Measurements from ENCODE around the gene FRMD4A.

Gene FRMD4A

DNA sequence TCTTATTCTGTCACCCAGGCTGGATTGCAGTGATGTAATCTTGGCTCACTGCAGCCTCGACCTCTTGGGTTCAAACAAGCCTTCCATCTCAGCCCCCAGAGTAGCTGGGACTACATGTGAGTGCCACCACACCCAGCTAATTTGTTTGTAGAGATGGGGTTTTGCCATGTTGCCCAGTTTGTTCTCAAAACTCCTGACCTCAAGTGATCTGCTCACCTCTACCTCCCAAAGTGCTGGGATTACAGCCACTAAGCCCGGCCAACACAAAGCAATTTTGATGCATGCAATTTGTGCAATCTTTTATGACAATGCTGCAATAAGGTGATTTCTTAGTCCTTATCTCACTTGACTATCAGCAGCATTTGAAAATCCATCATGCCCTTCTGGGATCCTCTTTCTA, 333.1 kb downstream of the FRMD4A start:
- no peak overlapping the region for H3K4me3 Mint-ChIP-seq
- H3K36me3 Mint-ChIP-seq (ENCODE audit: low read depth) = no peaks in the 10 kb centered on the region
- peaks cover 20% of the 10 kb centered on the region for H3K27me3 Mint-ChIP-seq
- intact Hi-C loops (cut with micrococcal nuclease) = loop anchor here (5.0 kb wide), 1 partner anchor 210 kb away; no protein-coding TSS in a partner anchor
- H3K4me1 Mint-ChIP-seq (ENCODE audit: low read depth) = no peaks in the 10 kb centered on the region
- H3K27ac Mint-ChIP-seq = no peak overlapping the region
- H3K9me3 Mint-ChIP-seq = no peaks in the 10 kb centered on the region

DNA sequence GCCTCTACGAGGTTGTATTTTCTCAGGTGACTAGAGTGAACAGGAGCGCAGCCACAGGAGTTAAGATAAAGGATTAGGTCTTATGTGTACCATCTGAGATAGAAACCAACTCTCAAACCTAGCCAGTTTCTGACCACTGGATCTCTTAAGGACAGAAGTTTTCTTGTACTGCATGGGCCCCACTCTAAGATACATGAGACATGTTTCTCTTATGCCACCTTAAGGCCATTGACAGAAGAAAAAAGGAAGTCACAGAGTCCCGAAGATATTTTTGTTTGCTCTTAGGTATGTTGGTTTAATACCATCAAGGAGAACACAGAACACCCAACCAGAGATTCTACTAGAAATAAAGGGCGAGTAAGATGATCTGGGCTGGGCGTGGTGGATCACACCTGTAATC, 335.8 kb downstream of the FRMD4A start:
- intact Hi-C loops (cut with micrococcal nuclease) = loop anchor here (5.0 kb wide), 1 partner anchor 208 kb away; no protein-coding TSS in a partner anchor
- Mint-ChIP-seq H3K27ac (no peak overlapping the region), H3K27me3 (peaks cover 24% of the 10 kb centered on the region), H3K4me1 (ENCODE audit: low read depth) (no peaks in the 10 kb centered on the region), H3K9me3 (no peaks in the 10 kb centered on the region), H3K4me3 (no peak overlapping the region), H3K36me3 (ENCODE audit: low read depth) (no peaks in the 10 kb centered on the region)

DNA sequence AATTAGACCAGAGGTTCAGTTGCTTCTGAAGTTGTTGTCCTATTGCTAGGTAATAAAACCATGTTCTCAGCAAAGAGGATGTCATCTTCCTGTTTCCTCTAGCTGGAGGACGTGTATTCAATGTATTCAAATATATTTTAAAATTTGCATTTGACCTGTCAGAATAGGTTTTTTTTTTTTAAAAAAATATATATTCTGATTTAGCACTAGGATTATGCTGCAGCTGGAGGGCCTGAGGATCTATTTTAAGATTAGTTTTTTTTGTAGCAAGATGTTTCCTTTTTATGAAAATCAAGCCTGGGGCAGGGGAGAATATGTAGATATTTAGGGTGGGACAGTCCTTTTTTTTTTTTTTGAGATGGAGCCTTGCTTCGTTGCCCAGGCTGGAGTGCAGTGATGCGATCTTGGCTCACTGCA, 337.0 kb downstream of the FRMD4A start:
- Mint-ChIP-seq H3K4me3 (no peak overlapping the region), H3K4me1 (ENCODE audit: low read depth) (no peaks in the 10 kb centered on the region), H3K27ac (no peak overlapping the region), H3K9me3 (no peaks in the 10 kb centered on the region), H3K36me3 (ENCODE audit: low read depth) (no peaks in the 10 kb centered on the region), H3K27me3 (peaks cover 24% of the 10 kb centered on the region)
- intact Hi-C loops (cut with micrococcal nuclease) = no loop called here

DNA sequence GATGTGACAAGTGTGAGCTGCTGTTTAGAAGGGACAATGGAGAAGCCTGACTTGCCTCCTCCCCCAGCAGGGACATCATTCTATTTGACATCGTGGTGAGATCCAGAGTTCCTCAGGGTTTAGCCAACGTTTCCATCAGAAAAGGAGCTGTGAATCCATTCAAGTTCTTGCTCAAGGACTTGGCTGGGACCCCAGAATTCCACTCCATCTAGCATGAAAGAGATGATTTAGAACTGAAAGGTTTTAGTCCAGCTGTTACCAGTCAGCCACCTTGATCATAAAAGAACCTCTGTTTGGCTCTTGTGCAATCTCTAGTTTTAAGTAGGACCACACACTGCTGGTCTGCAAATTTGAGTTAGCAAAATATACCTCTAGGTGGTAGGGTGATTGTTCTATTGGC, 337.6 kb downstream of the FRMD4A start:
- H3K27ac Mint-ChIP-seq = no peak overlapping the region

DNA sequence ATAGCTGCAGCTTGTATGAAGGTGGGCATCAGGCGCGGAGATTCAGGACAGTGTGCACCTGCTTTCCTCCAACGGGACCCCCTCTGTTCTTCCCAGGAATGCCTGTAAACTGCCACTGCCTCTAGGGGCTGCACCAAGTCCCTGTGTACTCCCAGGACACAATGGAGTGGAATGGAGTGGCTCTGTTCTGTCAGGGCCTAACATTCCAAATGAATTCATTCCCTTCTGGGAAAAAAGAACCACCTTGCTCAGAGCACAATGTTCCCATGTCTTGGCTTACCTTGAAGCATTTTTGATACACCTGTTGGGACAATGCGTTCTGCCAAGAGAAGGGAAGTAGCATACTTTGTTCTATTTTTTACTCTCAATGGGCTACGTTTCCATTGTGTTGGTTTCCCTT, 339.4 kb downstream of the FRMD4A start:
- Mint-ChIP-seq H3K27me3 (peaks cover 14% of the 10 kb centered on the region), H3K27ac (no peak overlapping the region), H3K36me3 (ENCODE audit: low read depth) (no peaks in the 10 kb centered on the region), H3K4me1 (ENCODE audit: low read depth) (no peaks in the 10 kb centered on the region), H3K9me3 (no peaks in the 10 kb centered on the region), H3K4me3 (no peak overlapping the region)
- intact Hi-C loops (cut with micrococcal nuclease) = no loop called here

More for the DNA sequence above, 337.6 kb downstream of the FRMD4A start:
- Mint-ChIP-seq H3K27me3 (peaks cover 22% of the 10 kb centered on the region), H3K9me3 (no peaks in the 10 kb centered on the region), H3K4me3 (no peak overlapping the region), H3K36me3 (ENCODE audit: low read depth) (no peaks in the 10 kb centered on the region), H3K4me1 (ENCODE audit: low read depth) (no peaks in the 10 kb centered on the region)
- intact Hi-C loops (cut with micrococcal nuclease) = no loop called here

DNA sequence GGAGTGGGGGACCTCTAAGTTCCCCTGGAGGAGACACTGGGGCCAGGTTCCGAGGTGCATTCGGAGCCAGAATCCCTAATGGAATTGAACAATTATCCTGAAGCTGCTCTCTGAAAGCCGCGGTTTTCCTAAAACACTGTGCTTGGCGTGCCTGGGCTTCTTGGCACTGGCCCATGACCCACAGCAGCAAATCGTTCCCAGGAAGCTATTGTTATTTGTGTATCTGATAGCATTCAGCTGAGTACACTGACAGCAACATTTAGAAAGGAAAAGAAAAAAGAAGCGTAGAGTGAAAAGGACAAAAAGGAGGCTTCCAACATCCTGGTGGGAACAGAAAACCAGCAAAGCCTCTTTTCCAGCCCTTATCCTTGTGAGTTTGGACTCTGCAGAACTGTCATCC, 339.8 kb downstream of the FRMD4A start:
- H3K4me1 Mint-ChIP-seq (ENCODE audit: low read depth) = no peaks in the 10 kb centered on the region
- intact Hi-C loops (cut with micrococcal nuclease) = no loop called here
- no peaks in the 10 kb centered on the region for H3K9me3 Mint-ChIP-seq
- peaks cover 14% of the 10 kb centered on the region for H3K27me3 Mint-ChIP-seq
- no peaks in the 10 kb centered on the region for H3K36me3 Mint-ChIP-seq (ENCODE audit: low read depth)
- no peak overlapping the region for H3K27ac Mint-ChIP-seq
- H3K4me3 Mint-ChIP-seq = no peak overlapping the region

DNA sequence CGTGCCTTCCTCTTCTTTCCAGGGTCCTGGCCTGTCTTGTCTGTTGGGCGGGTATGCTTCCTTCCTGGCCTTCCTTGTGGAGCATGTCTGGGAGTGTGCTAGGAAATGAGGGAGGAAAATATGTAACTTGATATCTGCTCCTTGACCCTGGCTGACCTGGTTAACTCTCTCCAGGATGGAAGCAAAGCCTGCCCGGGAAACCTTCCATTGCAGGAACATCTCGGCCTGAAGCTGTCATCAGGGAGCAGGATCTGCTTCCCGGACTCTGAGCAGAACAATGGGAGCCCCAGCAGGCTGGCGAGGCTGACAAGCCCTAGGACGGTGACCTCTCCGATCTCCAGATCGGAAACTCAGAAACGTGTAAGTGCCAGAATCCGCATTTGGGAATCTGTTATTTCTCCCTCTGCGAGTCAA, 340.3 kb downstream of the FRMD4A start:
- intact Hi-C loops (cut with micrococcal nuclease) = no loop called here
- Mint-ChIP-seq H3K27ac (no peak overlapping the region), H3K9me3 (no peaks in the 10 kb centered on the region), H3K36me3 (ENCODE audit: low read depth) (no peaks in the 10 kb centered on the region), H3K27me3 (peaks cover 13% of the 10 kb centered on the region), H3K4me1 (ENCODE audit: low read depth) (no peaks in the 10 kb centered on the region), H3K4me3 (no peak overlapping the region)

DNA sequence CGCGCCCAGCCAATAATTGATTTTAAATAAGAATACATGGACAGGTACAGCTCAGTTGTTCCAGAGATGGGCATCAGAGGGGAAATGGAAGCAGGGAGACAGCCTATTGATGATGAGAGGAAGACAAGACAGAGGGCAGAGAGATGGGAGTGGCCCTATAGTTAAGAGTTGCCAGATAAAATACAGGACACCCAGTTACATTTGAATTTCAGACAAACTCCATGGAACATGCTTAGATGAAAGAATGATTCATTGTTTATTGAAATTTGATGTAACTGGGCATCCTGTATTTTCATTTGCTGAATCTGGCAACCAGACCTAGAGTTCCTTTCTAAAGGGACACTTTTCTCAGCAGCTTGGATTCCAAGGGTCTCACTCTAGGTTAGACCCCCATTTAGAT, 341.1 kb downstream of the FRMD4A start:
- Mint-ChIP-seq H3K27ac (no peak overlapping the region), H3K9me3 (no peaks in the 10 kb centered on the region), H3K4me3 (no peak overlapping the region), H3K36me3 (ENCODE audit: low read depth) (no peaks in the 10 kb centered on the region), H3K4me1 (ENCODE audit: low read depth) (no peaks in the 10 kb centered on the region), H3K27me3 (peaks cover 13% of the 10 kb centered on the region)
- intact Hi-C loops (cut with micrococcal nuclease) = no loop called here

DNA sequence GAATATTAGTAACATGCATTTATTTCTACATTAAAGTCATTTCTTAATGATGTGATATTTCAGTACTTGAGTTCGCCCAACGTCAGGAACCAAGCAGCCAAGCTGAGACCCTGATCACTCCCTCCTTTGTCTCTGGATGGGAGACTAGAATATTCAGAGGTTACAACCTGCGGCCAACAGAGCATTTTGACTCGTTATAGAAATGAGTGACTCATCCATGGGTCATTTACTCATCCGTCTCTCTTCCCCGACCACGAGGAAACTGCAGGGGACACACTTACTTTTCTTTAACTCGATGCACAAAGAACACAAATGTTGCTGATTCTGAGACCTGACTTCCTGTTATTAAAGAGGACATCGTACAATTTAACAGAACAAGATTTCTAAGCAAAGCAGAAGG, 343.3 kb downstream of the FRMD4A start:
- H3K4me1 Mint-ChIP-seq (ENCODE audit: low read depth) = no peaks in the 10 kb centered on the region
- intact Hi-C loops (cut with micrococcal nuclease) = no loop called here
- H3K27ac Mint-ChIP-seq = no peak overlapping the region
- H3K36me3 Mint-ChIP-seq (ENCODE audit: low read depth) = no peaks in the 10 kb centered on the region
- no peaks in the 10 kb centered on the region for H3K9me3 Mint-ChIP-seq
- H3K4me3 Mint-ChIP-seq = no peak overlapping the region
- peaks cover 13% of the 10 kb centered on the region for H3K27me3 Mint-ChIP-seq

DNA sequence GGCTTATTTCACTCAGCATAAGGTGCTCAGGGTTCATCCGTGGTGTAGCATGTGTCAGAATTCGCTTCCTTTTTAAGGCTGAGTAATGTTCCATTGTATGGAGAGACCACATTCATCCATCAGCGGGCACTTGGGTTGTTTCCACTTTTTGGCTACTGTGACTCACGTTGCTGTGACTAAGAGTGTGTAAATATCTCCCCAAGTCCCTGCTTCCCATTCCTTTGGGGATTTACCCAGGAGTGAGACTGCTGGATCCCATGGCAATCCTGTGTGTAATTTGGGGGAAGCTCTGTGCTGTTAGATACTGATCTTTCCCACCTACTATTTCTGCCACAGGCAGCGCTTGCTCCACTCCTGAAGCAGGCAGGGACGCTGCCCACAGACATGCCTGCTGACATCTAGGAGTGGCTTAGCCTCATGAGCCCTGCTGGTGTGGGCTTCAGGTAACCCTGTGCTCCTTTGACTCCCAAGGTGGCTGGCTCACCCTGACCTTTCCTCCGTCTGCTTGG, 346.0 kb downstream of the FRMD4A start:
- Mint-ChIP-seq H3K4me3 (no peak overlapping the region), H3K27me3 (peaks cover 8% of the 10 kb centered on the region), H3K36me3 (ENCODE audit: low read depth) (no peaks in the 10 kb centered on the region), H3K27ac (no peak overlapping the region), H3K4me1 (ENCODE audit: low read depth) (no peaks in the 10 kb centered on the region), H3K9me3 (no peaks in the 10 kb centered on the region)
- intact Hi-C loops (cut with micrococcal nuclease) = no loop called here

DNA sequence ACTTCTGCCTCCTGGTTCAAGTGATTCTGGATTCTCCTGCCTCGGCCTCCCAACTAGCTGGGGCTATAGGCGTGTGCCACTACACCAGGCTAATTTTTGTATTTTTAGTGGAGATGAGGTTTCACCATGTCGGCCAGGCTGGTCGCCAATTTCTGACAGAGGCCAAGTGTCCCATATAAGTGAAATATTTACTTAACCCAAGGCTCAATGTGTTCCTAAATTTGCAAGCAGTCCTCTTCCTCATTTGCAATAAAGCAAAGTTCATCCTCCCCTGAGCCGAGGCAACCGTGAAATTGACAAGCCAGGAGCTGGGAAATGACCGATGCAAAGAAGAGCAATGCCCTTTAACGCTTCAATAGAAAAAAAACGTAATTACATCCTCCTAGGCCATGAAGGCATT, 347.7 kb downstream of the FRMD4A start:
- H3K4me3 Mint-ChIP-seq = no peak overlapping the region
- intact Hi-C loops (cut with micrococcal nuclease) = no loop called here
- H3K36me3 Mint-ChIP-seq (ENCODE audit: low read depth) = no peaks in the 10 kb centered on the region
- H3K27me3 Mint-ChIP-seq = peaks cover 3% of the 10 kb centered on the region
- no peaks in the 10 kb centered on the region for H3K4me1 Mint-ChIP-seq (ENCODE audit: low read depth)
- H3K9me3 Mint-ChIP-seq = no peaks in the 10 kb centered on the region
- H3K27ac Mint-ChIP-seq = no peak overlapping the region

DNA sequence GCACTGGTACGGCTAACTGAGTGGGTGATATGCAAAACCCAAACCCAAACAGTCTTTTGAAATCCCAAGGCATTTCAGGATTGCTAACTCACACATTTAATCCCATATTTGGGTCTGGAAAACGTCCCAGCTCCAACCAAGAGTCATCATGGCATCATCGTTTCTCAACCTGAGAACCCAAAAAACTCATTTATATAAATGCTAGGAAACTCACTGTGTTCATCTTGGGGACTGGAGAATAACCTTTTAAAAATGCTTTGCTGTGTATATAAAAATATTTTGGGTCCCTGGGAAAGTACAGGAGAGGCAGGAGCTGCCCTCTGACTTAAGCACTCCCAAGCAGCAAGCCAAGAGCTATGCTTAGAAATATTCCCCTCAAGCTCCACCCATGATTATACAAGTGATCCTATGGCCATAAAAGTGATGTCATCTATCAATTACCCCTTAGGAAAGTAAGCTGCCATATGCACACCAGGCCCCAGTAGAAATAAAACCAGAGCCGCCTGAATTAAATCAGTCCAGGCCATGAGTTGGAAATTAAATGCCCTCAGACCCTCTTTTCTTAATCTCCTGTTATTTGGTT, 352.1 kb downstream of the FRMD4A start:
- peaks cover 7% of the 10 kb centered on the region for H3K27me3 Mint-ChIP-seq
- no peaks in the 10 kb centered on the region for H3K4me1 Mint-ChIP-seq (ENCODE audit: low read depth)
- intact Hi-C loops (cut with micrococcal nuclease) = no loop called here
- H3K27ac Mint-ChIP-seq = no peak overlapping the region
- no peaks in the 10 kb centered on the region for H3K9me3 Mint-ChIP-seq
- H3K4me3 Mint-ChIP-seq = no peak overlapping the region
- no peaks in the 10 kb centered on the region for H3K36me3 Mint-ChIP-seq (ENCODE audit: low read depth)

DNA sequence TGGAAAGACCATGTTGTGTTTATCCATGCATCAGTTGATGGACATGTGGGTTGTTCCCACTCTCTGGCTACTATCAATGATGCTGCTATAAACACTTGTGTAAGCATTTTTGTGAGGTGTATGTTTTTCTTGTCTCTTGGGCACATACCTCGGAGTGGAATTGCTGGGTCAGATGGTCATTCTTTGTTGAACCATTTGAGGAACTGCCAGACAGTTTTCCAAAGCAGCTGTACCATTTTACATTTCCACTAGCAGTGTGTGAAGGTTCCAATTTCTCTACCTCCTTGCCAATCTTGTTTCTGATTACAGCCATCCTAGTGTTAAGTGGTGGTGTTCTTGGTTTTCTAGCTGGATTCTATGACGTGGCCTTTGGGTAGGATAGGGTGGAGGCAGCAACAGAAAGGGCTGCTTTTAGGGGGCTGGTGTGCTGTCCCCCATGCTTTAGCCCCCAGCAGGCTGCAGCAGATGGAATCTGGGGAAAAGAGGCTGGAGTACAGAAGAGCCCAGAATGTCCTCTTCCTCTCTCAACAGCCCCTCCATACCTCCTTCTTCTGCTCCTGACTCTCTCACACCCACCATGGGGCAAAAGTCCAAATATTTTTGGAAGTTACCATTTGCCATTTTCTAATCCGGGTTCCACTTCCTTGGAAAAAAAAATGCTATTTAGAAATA, 352.7 kb downstream of the FRMD4A start:
- no peak overlapping the region for H3K27ac Mint-ChIP-seq
- H3K9me3 Mint-ChIP-seq = no peaks in the 10 kb centered on the region
- intact Hi-C loops (cut with micrococcal nuclease) = no loop called here
- H3K4me3 Mint-ChIP-seq = no peak overlapping the region
- H3K4me1 Mint-ChIP-seq (ENCODE audit: low read depth) = no peaks in the 10 kb centered on the region
- H3K27me3 Mint-ChIP-seq = peaks cover 7% of the 10 kb centered on the region
- H3K36me3 Mint-ChIP-seq (ENCODE audit: low read depth) = no peaks in the 10 kb centered on the region

DNA sequence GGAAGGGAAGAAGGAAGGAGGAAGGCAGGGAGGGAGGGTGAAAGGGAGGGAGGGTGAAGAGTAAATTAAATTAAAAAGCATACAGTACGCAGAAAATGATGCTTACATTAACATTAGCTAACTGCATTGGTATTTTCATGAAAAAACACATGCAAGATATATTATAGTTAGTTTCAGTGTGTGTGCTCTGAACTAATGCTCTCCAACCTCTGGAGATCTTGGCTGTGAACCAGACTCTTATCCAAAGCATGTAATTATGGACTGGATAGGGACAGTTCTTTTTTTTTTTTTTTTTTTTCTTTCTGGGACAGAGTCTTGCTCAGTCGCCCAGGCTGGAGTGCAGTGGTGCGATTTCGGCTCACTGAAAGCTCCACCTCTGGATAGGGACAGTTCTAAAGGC, 357.0 kb downstream of the FRMD4A start:
- Mint-ChIP-seq H3K4me1 (ENCODE audit: low read depth) (no peaks in the 10 kb centered on the region), H3K9me3 (no peaks in the 10 kb centered on the region), H3K27me3 (peaks cover 13% of the 10 kb centered on the region), H3K36me3 (ENCODE audit: low read depth) (no peaks in the 10 kb centered on the region), H3K27ac (no peak overlapping the region), H3K4me3 (no peak overlapping the region)
- intact Hi-C loops (cut with micrococcal nuclease) = no loop called here

DNA sequence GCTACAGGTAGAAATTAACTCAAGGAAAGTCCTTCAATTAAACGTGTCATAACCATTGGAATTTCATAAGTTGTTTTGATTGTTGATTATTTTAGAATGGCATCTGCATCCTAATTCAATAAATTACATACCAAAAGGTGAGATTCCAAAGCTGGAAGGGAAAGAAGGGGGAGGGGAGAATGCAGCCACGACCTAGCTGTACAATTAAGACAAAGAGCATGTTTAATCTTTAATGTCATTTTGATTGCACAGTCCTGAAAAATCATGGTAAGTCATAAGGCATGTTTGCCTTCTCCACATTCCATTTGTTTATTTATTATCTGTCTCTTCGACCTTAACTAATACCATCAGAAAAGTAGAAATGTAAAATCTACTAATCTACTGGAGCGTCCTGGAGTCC, 358.1 kb downstream of the FRMD4A start:
- intact Hi-C loops (cut with micrococcal nuclease) = no loop called here
- H3K9me3 Mint-ChIP-seq = no peaks in the 10 kb centered on the region
- H3K4me1 Mint-ChIP-seq (ENCODE audit: low read depth) = no peaks in the 10 kb centered on the region
- H3K36me3 Mint-ChIP-seq (ENCODE audit: low read depth) = no peaks in the 10 kb centered on the region
- no peak overlapping the region for H3K4me3 Mint-ChIP-seq
- no peak overlapping the region for H3K27ac Mint-ChIP-seq
- peaks cover 13% of the 10 kb centered on the region for H3K27me3 Mint-ChIP-seq
